HG03025 (cell line): ENCODE data around the gene SUV39H2.
"Not testable (repeated sequence)": the region's sequence is repeated elsewhere in the genome, so short reads cannot be mapped to it uniquely, and the experiment has no call there.

Experiments used
- ATAC-seq: cut with Tn5 transposase; IDR thresholded peaks from one replicate; pipeline ENCODE4 v1.9.1; 2021; ENCODE audit warnings: mild to moderate bottlenecking, moderate library complexity; ENCODE audit not compliant: unreplicated experiment, low FRiP score

SUV39H2 gene

GRCh38 chr10:14873090-14873760, 5.4 kb upstream of the SUV39H2 start:
- no peak for ATAC-seq

- ATAC-seq: no peak
Observed at GRCh38 chr10:14875941-14876340, 2.7 kb upstream of the SUV39H2 start.

GRCh38 chr10:14876764-14877163, 1.9 kb upstream of the SUV39H2 start:
- no peak for ATAC-seq

- ATAC-seq: peak; percentile 16
Observed at GRCh38 chr10:14879124-14879927, 660 bp downstream of the SUV39H2 start.

- ATAC-seq: no peak
Observed at GRCh38 chr10:14879928-14880193, 1.2 kb downstream of the SUV39H2 start.

GRCh38 chr10:14880229-14880628, 1.6 kb downstream of the SUV39H2 start:
- ATAC-seq: no peak

- no peak for ATAC-seq
Observed at GRCh38 chr10:14884082-14884481, 5.4 kb downstream of the SUV39H2 start.

- no peak for ATAC-seq
Observed at GRCh38 chr10:14889318-14889717, 10.7 kb downstream of the SUV39H2 start.

GRCh38 chr10:14891151-14891550, 12.5 kb downstream of the SUV39H2 start:
- ATAC-seq: no peak

- no peak for ATAC-seq
Observed at GRCh38 chr10:14904316-14904732, 25.7 kb downstream of the SUV39H2 start.

- no peak for ATAC-seq
Observed at GRCh38 chr10:14904864-14905263, 26.2 kb downstream of the SUV39H2 start.

GRCh38 chr10:14905890-14906289, 27.2 kb downstream of the SUV39H2 start:
- ATAC-seq: no peak

- no peak for ATAC-seq
Observed at GRCh38 chr10:14906765-14907164, 28.1 kb downstream of the SUV39H2 start.

- not testable (repeated sequence) for ATAC-seq
Observed at GRCh38 chr10:14907591-14907990, 28.9 kb downstream of the SUV39H2 start.

GRCh38 chr10:14909101-14909500, 30.4 kb downstream of the SUV39H2 start:
- ATAC-seq: no peak

- no peak for ATAC-seq
Observed at GRCh38 chr10:14910953-14911352, 32.3 kb downstream of the SUV39H2 start.

GRCh38 chr10:14911801-14912200, 33.1 kb downstream of the SUV39H2 start:
- no peak for ATAC-seq

GRCh38 chr10:14916600-14916999, 37.9 kb downstream of the SUV39H2 start:
- no peak for ATAC-seq

GRCh38 chr10:14917827-14918226, 39.2 kb downstream of the SUV39H2 start:
- ATAC-seq: no peak

- ATAC-seq: no peak
Observed at GRCh38 chr10:14918964-14919363, 40.3 kb downstream of the SUV39H2 start.

- ATAC-seq: no peak
Observed at GRCh38 chr10:14924013-14924412, 45.3 kb downstream of the SUV39H2 start.

GRCh38 chr10:14925268-14925667, 46.6 kb downstream of the SUV39H2 start:
- ATAC-seq: no peak
